Measurements from ENCODE around the gene ADAM33. TPM values are rescaled to one million over a fixed set of nuclear protein-coding genes. Genes with fewer than 3 reads are reported as not detected.

The ADAM33 gene
- total RNA-seq, 1 experiment from 2014 or later, result not detected

DNA sequence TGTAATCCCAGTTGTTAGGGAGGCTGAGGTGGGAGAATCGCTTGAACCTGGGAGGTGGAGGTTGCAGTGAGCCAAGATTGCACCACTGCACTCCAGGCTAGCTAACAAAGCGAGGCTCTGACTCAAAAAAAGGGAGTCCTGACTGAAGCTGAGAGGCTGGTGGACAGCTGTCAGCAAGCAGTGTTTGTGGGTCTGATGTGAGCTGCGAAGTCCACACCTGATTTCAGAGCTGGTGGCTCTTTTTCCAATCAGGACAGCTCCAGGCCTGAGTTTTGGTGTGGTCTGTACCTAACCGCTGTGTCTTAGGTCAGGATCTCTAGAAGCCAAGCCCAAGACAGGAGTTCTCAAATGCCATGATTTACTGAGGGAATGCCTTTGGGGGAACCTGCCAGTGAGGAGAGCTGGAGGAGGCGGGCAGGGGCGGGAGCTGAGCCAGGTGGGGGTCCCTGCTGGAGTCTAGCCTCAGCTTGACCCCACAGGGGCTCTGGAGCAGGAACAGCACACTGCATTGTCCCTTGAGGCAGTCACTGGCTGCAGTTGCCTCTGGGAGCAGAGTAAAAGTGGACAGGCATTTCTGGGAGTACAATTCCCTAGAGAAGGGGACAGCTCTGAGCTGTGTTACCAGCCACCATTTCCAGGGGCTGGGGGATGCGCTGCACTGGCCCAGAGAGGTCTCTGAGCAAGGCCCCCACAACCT lies 23.6 kb downstream of the ADAM33 start:
- no peak for DNase-seq (ENCODE audit: unreplicated experiment)
- Mint-ChIP-seq H3K9me3 (ENCODE audit: unreplicated experiment) (no peaks in the 10 kb centered on the region), H3K4me1 (ENCODE audit: insufficient read depth, unreplicated experiment) (peaks cover 6% of the 10 kb centered on the region), H3K27me3 (ENCODE audit: insufficient read depth, unreplicated experiment) (peaks cover 41% of the 10 kb centered on the region), H3K4me3 (ENCODE audit: unreplicated experiment) (no peak overlapping the region), H3K27ac (ENCODE audit: low read depth, unreplicated experiment) (no peak overlapping the region), H3K36me3 (ENCODE audit: insufficient read depth, unreplicated experiment) (peaks cover 5% of the 10 kb centered on the region)
- intact Hi-C loops (cut with micrococcal nuclease), result no loop called here
- no TSS peak for BruUV-seq (replicated peaks)
- ChIA-PET POLR2A (interaction anchor here (0.7 to 1.2 kb wide), 3 partner anchors 12 to 44 kb away, joined by 3 to 4 read pairs (median 3); no protein-coding TSS in a partner anchor), CTCF (interaction anchor here (2.5 kb wide), 1 partner anchor 18 kb away, joined by 15 read pairs; no protein-coding TSS in a partner anchor)
- TF ChIP-seq, protein P1, sequence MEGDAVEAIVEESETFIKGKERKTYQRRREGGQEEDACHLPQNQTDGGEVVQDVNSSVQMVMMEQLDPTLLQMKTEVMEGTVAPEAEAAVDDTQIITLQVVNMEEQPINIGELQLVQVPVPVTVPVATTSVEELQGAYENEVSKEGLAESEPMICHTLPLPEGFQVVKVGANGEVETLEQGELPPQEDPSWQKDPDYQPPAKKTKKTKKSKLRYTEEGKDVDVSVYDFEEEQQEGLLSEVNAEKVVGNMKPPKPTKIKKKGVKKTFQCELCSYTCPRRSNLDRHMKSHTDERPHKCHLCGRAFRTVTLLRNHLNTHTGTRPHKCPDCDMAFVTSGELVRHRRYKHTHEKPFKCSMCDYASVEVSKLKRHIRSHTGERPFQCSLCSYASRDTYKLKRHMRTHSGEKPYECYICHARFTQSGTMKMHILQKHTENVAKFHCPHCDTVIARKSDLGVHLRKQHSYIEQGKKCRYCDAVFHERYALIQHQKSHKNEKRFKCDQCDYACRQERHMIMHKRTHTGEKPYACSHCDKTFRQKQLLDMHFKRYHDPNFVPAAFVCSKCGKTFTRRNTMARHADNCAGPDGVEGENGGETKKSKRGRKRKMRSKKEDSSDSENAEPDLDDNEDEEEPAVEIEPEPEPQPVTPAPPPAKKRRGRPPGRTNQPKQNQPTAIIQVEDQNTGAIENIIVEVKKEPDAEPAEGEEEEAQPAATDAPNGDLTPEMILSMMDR (IDR thresholded peaks at IDR 0.05; ENCODE audit: unreplicated experiment), result no peak

DNA sequence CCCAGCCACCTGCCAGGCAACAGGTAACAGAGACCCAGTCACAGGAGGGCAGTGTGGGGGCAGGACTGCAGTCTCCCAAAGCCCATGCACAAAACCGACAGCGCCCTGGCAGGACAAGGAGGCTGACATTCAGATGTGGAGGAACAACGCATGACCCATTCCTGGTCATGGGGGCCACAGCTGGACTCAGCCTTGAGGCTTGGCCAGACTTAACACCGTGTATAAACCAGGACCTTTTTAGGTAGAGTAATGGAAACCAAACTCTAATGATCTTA lies 26.7 kb downstream of the ADAM33 start:
- POLR2A ChIA-PET, result no interaction called here
- Mint-ChIP-seq H3K27ac (ENCODE audit: low read depth, unreplicated experiment) (no peak overlapping the region), H3K9me3 (ENCODE audit: unreplicated experiment) (no peaks in the 10 kb centered on the region), H3K27me3 (ENCODE audit: insufficient read depth, unreplicated experiment) (peaks cover 18% of the 10 kb centered on the region), H3K36me3 (ENCODE audit: insufficient read depth, unreplicated experiment) (peaks cover 5% of the 10 kb centered on the region), H3K4me1 (ENCODE audit: insufficient read depth, unreplicated experiment) (peaks cover 6% of the 10 kb centered on the region), H3K4me3 (ENCODE audit: unreplicated experiment) (no peak overlapping the region)
- TF ChIP-seq, protein P1 (IDR thresholded peaks at IDR 0.05; ENCODE audit: unreplicated experiment), result no peak
- CTCF ChIA-PET, result interaction anchor here (1.3 to 1.4 kb wide), 2 partner anchors 21 to 55 kb away, joined by 3 to 4 read pairs; no protein-coding TSS in a partner anchor
- BruUV-seq (replicated peaks), result no TSS peak
- intact Hi-C loops (cut with micrococcal nuclease), result no loop called here
- no peak for DNase-seq (ENCODE audit: unreplicated experiment)

DNA sequence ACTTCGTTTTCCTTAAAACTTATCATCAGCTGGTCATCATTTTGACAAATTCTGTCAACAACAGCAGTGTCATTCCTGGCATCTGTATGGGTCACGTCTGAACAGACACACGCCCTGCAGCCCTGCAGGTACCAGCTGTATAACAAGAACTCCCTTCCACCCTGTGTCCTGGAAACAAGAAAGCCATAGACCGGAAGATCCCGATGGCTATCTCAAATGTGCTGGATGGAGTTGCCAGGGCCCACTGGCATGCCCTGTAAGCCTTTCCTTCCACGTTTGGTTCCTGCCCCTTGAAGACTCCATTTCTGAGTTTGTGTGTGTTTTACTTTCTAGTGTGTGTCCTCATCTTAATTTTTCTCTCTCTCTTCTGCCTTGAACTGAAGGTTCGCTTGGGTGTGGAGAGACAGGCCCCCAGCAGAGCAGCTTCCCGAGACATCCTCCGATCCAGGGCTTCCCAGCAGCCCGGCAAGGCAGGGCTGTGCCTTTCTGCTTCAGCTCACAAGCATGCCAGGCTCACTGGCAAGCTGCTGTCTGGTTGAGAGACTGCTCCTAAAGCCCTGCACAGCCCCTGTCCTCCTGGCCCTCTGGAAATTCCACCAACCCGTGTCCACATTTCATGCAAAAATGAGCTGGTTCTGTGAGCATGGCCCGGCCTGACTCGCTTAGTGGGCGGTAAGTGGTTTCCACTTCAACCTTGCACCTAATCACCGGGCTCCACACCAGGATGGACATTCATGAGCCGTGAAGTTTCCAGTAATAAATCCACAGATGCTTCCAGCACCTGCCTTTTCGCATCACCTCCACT lies 27.3 kb downstream of the ADAM33 start:
- no peaks in the 10 kb centered on the region for H3K9me3 Mint-ChIP-seq (ENCODE audit: unreplicated experiment)
- BruUV-seq (replicated peaks), result no TSS peak
- H3K36me3 Mint-ChIP-seq (ENCODE audit: insufficient read depth, unreplicated experiment), result peaks cover 11% of the 10 kb centered on the region
- H3K4me1 Mint-ChIP-seq (ENCODE audit: insufficient read depth, unreplicated experiment), result peaks cover 6% of the 10 kb centered on the region
- CTCF ChIA-PET, result interaction anchor here (0.6 to 1.4 kb wide), 4 partner anchors 21 to 56 kb away, joined by 3 to 4 read pairs (median 4); no protein-coding TSS in a partner anchor
- POLR2A ChIA-PET, result no interaction called here
- H3K27me3 Mint-ChIP-seq (ENCODE audit: insufficient read depth, unreplicated experiment), result peaks cover 13% of the 10 kb centered on the region
- DNase-seq (ENCODE audit: unreplicated experiment), result no peak
- TF ChIP-seq, protein P1 (IDR thresholded peaks at IDR 0.05; ENCODE audit: unreplicated experiment), result no peak
- intact Hi-C loops (cut with micrococcal nuclease), result no loop called here
- H3K27ac Mint-ChIP-seq (ENCODE audit: low read depth, unreplicated experiment), result no peak overlapping the region
- no peak overlapping the region for H3K4me3 Mint-ChIP-seq (ENCODE audit: unreplicated experiment)

DNA sequence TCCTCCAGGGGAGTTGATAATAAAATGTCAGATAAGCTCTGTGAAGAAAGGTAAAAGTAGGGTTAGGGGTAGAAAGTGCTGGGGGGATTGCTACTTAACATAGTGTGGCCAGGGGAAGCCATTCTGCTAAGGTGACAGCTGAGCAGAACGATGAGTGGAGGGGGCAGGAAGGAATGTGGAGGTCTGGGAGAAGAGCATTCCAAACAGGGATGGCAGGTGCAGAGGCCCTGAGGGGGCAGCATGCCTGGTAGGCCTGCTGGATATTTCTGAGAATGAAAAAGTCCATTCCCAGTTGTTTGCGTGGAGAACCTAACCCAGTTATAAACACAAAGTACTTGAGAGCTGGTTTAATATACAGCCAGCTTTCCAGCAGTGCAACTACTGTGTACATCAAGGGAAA lies 27.9 kb downstream of the ADAM33 start:
- intact Hi-C loops (cut with micrococcal nuclease), result no loop called here
- no TSS peak for BruUV-seq (replicated peaks)
- H3K4me3 Mint-ChIP-seq (ENCODE audit: unreplicated experiment), result no peak overlapping the region
- DNase-seq (ENCODE audit: unreplicated experiment), result no peak
- no peak overlapping the region for H3K27ac Mint-ChIP-seq (ENCODE audit: low read depth, unreplicated experiment)
- H3K4me1 Mint-ChIP-seq (ENCODE audit: insufficient read depth, unreplicated experiment), result peaks cover 4% of the 10 kb centered on the region
- ChIA-PET POLR2A (no interaction called here), CTCF (interaction anchor here (1.1 kb wide), 1 partner anchor 23 kb away, joined by 4 read pairs; no protein-coding TSS in a partner anchor)
- peaks cover 7% of the 10 kb centered on the region for H3K27me3 Mint-ChIP-seq (ENCODE audit: insufficient read depth, unreplicated experiment)
- TF ChIP-seq, protein P1 (IDR thresholded peaks at IDR 0.05; ENCODE audit: unreplicated experiment), result no peak
- peaks cover 17% of the 10 kb centered on the region for H3K36me3 Mint-ChIP-seq (ENCODE audit: insufficient read depth, unreplicated experiment)
- no peaks in the 10 kb centered on the region for H3K9me3 Mint-ChIP-seq (ENCODE audit: unreplicated experiment)

Measured in MCF 10A (cell line).